SK-N-SH (cell line): Measurements from ENCODE around the gene KCNG3. TPM values are rescaled to one million over a fixed set of nuclear protein-coding genes. Genes with fewer than 3 reads are reported as not detected.

Experiments used
- CTCF ChIA-PET: fragments of 300-600, 350-600 bp; formaldehyde crosslinking; extraction: SDS; loops from one replicate; lab custom pipeline; 2021; lab: Yijun Ruan, JAX
- POLR2A ChIA-PET: fragments of 350-600 bp; sonication (Branson Sonifier 250); formaldehyde crosslinking; extraction: SDS; loops from one replicate; lab custom pipeline; 2020; ENCODE audit warnings: antibody characterized with exemption, inconsistent platforms; lab: Yijun Ruan, JAX
- DNase-seq: peaks from one replicate; pipeline ENCODE4 v3.0.0; 2012
- H2AFZ ChIP-seq: fragments of 200-600 bp; sonication (generic); 2 replicates; pipeline ENCODE4 v1.8.1; 2016; ENCODE audit warnings: antibody characterized with exemption, mild to moderate bottlenecking, low read depth
- H3F3A ChIP-seq: fragments of 200-600 bp; sonication (generic); replicated peaks from 2 replicates; pipeline ENCODE3; 2016; ENCODE audit warnings: antibody characterized with exemption, mild to moderate bottlenecking; ENCODE audit not compliant: insufficient read depth
- H3K27ac ChIP-seq, 2 experiments: fragments of 200-500 bp in 1 of 2; fragments of 200-600 bp in 1 of 2; sonication (Bioruptor generic) in 1 of 2; sonication (generic), shearing (Covaris generic) in 1 of 2; 2 replicates each; pipeline versions ENCODE4 v1.5.1 to v1.6.1; 2014 to 2016; ENCODE audit warnings: low read depth in 2 of 2, inconsistent platforms in 1 of 2, low read length in 1 of 2, mild to moderate bottlenecking in 1 of 2, mixed read lengths in 1 of 2
- H3K27me3 ChIP-seq: fragments of 200-600 bp; sonication (generic), shearing (Covaris generic); 2 replicates; pipeline ENCODE4 v1.6.1; 2016; ENCODE audit warnings: mixed run types; ENCODE audit not compliant: insufficient read depth
- H3K36me3 ChIP-seq, 2 experiments: fragments of 200-500 bp in 1 of 2; fragments of 200-600 bp in 1 of 2; sonication (Bioruptor generic) in 1 of 2; sonication (generic) in 1 of 2; replicated peaks in 1 of 2; 2 replicates each; pipeline versions ENCODE3 to v1.5.1; 2014 to 2016; ENCODE audit warnings: low read length in 1 of 2, mild to moderate bottlenecking in 1 of 2; ENCODE audit not compliant: insufficient read depth in 2 of 2, control insufficient read depth in 1 of 2
- H3K4me1 ChIP-seq, 2 experiments: fragments of 200-500 bp in 1 of 2; fragments of 200-600 bp in 1 of 2; sonication (Bioruptor generic) in 1 of 2; sonication (generic), shearing (Covaris generic) in 1 of 2; 2 replicates each; pipeline versions ENCODE4 v1.5.1 to v1.6.1; 2014 to 2016; ENCODE audit warnings: low read depth in 1 of 2, low read length in 1 of 2, mixed run types in 1 of 2; ENCODE audit not compliant: insufficient read depth in 2 of 2, control insufficient read depth in 1 of 2
- H3K4me2 ChIP-seq: fragments of 200-600 bp; sonication (generic), shearing (Covaris generic); 2 replicates; pipeline ENCODE4 v1.6.1; 2017; ENCODE audit warnings: mixed run types
- H3K4me3 ChIP-seq, 2 experiments: fragments of 200-500 bp in 1 of 2; fragments of 200-600 bp in 1 of 2; sonication (Bioruptor generic) in 1 of 2; sonication (generic), shearing (Covaris generic) in 1 of 2; 2 replicates each; pipeline versions ENCODE4 v1.5.1 to v1.8.1; 2014 to 2016; ENCODE audit warnings: low read depth in 2 of 2, inconsistent platforms in 1 of 2, low read length in 1 of 2, mild to moderate bottlenecking in 1 of 2, mixed read lengths in 1 of 2, moderate library complexity in 1 of 2
- H3K79me2 ChIP-seq: fragments of 200-600 bp; sonication (generic); 2 replicates; pipeline ENCODE4 v1.8.1; 2017; ENCODE audit warnings: mild to moderate bottlenecking; ENCODE audit not compliant: insufficient read depth
- H3K9ac ChIP-seq: fragments of 200-600 bp; sonication (generic); 2 replicates; pipeline ENCODE4 v1.6.1; 2017; ENCODE audit warnings: mixed run types
- H3K9me2 ChIP-seq: fragments of 200-600 bp; sonication (generic); 2 replicates; pipeline ENCODE4 v1.6.1; 2017; ENCODE audit warnings: mixed run types
- H3K9me3 ChIP-seq: fragments of 200-600 bp; sonication (generic); 2 replicates; pipeline ENCODE4 v1.6.1; 2017; ENCODE audit warnings: mixed run types, mild to moderate bottlenecking, moderate library complexity
- H4K20me1 ChIP-seq: fragments of 200-600 bp; sonication (generic); 2 replicates; pipeline ENCODE4 v1.6.1; 2017; ENCODE audit warnings: mild to moderate bottlenecking, mixed run types; ENCODE audit not compliant: insufficient read depth
- EP300 ChIP-seq, 2 experiments: IDR thresholded peaks; 2 replicates each; pipeline versions ENCODE4 v1.4.0 to v1.6.1; 2012; ENCODE audit warnings: borderline replicate concordance in 1 of 2, low read depth in 1 of 2, low read length in 1 of 2
- EZH2phosphoT487 ChIP-seq: fragments of 200-600 bp; sonication (generic); IDR thresholded peaks from 2 replicates; pipeline ENCODE4 v1.6.1; 2017; ENCODE audit warnings: low read depth, mixed run types, mild to moderate bottlenecking, antibody characterized with exemption, moderate library complexity, borderline replicate concordance
- FOXJ3 ChIP-seq: sonication (generic); formaldehyde crosslinking; IDR thresholded peaks from 2 replicates; pipeline ENCODE4 v1.5.1; 2020; ENCODE audit warnings: mild to moderate bottlenecking, missing genetic modification reagents
- FOXM1 ChIP-seq: IDR thresholded peaks from 2 replicates; pipeline ENCODE4 v1.4.0; 2012; ENCODE audit warnings: low read depth, mild to moderate bottlenecking
- JUND ChIP-seq: IDR thresholded peaks from 2 replicates; pipeline ENCODE4 v1.4.0; 2012
- MEF2A ChIP-seq: IDR thresholded peaks from 2 replicates; pipeline ENCODE4 v1.4.0; 2012; ENCODE audit warnings: low read depth, borderline replicate concordance
- RCOR1 ChIP-seq: fragments of 150-350 bp; IDR thresholded peaks from 2 replicates; pipeline ENCODE4 v1.6.1; 2017; ENCODE audit warnings: antibody characterized with exemption, low read length
- RFX5 ChIP-seq: IDR thresholded peaks from 2 replicates; pipeline ENCODE4 v1.6.1; 2012; ENCODE audit warnings: mild to moderate bottlenecking, improper control_type of control experiment, low read length
- RXRA ChIP-seq: IDR thresholded peaks from 2 replicates; pipeline ENCODE4 v1.4.0; 2012; ENCODE audit warnings: low read depth, mild to moderate bottlenecking, borderline replicate concordance
- SIN3A ChIP-seq: IDR thresholded peaks from 2 replicates; pipeline ENCODE4 v1.6.1; 2012; ENCODE audit warnings: low read depth, mild to moderate bottlenecking, low read length, moderate library complexity, borderline replicate concordance
- TCF12 ChIP-seq: IDR thresholded peaks from 2 replicates; pipeline ENCODE4 v1.4.0; 2012
- WGBS: methylation state at CpG from one replicate; pipeline ENCODE4 v1.1.6; 2017; ENCODE audit warnings: low lambda C conversion rate; 5-methylcytosine and 5-hydroxymethylcytosine counted together
- polyA plus RNA-seq, 3 experiments: library from polyadenylated mRNA; depleted of rRNA; stranded (reverse); fragments of >200 nt; gene quantifications; 2 replicates each; pipeline ENCODE4 v1.2.3, GENCODE V29; 2012
- TF ChIP-seq, protein P1 (sequence below): fragments of 200-600 bp; sonication (generic); IDR thresholded peaks from 2 replicates; pipeline ENCODE4 v1.6.1; 2017; ENCODE audit warnings: antibody characterized with exemption, mild to moderate bottlenecking, moderate library complexity
- TF ChIP-seq, protein P2 (sequence below): fragments of 150-350 bp; IDR thresholded peaks from 2 replicates; pipeline ENCODE4 v1.6.1; 2017; ENCODE audit warnings: antibody characterized with exemption, low read length, low read depth, borderline replicate concordance
- TF ChIP-seq, protein P3 (sequence below): fragments of 150-350 bp; IDR thresholded peaks from 2 replicates; pipeline ENCODE4 v1.6.1; 2016; ENCODE audit warnings: mild to moderate bottlenecking, low read depth, low read length

Gene KCNG3
- polyA plus RNA-seq, 1 of the 3 experiments (the other 2 are of a cell fraction) = 0.03 TPM

DNA sequence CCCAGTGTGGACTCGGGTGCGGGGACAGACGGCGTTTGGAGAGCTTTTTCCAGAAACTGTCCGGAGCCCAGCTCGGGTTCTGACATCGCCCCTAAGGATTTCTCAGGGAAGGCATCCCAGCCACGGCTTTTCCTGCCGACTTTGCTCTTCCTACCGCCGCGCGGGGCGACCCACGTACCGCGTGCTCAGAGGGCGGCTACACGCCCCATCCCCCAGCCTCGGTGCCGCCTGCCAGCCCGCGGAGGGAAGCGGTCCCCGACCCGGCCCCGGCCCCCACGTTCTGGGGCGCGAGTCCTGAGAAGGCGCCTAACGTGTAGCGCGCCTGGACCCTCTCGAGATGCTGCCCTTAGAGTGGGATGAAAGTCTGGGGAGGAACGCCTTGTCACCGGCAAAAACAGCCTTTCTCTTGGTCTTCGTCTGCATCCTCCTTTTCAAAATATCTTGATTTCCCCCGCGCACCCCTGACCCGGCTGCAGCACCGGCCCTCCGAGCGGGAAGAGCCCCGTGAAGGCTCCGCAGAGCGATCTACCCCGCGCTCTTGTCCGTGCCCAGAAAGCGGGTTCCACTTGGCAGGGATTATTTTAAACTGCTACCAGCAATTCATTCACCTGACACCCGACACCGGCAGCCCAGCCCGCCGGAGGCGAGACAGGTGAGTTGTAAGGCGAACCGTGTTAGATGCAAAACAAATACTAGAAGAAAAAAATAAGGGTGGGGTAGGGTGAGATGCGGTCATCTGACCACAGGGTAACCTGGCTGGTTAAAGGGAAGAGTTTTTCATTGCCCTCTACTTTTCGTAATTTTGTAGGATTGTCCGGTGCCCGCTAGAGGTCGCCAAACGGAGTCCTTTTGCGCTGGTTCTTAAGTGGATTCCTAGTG lies 812 bp upstream of the KCNG3 start (continued):
- TF ChIP-seq FOXJ3 (no peak), TCF12 (no peak), SIN3A (peak; percentile 79; the same call in 1 of the 2 replicates), EP300 (IDR thresholded peaks at IDR 0.05; ENCODE audit: borderline replicate concordance in 1 of 2, low read depth in 1 of 2, low read length in 1 of 2) (0 out of 4 replicates have a peak, but pooled peaks of 1 of the 2 experiments have one; percentile 24)
- TF ChIP-seq, protein P1, sequence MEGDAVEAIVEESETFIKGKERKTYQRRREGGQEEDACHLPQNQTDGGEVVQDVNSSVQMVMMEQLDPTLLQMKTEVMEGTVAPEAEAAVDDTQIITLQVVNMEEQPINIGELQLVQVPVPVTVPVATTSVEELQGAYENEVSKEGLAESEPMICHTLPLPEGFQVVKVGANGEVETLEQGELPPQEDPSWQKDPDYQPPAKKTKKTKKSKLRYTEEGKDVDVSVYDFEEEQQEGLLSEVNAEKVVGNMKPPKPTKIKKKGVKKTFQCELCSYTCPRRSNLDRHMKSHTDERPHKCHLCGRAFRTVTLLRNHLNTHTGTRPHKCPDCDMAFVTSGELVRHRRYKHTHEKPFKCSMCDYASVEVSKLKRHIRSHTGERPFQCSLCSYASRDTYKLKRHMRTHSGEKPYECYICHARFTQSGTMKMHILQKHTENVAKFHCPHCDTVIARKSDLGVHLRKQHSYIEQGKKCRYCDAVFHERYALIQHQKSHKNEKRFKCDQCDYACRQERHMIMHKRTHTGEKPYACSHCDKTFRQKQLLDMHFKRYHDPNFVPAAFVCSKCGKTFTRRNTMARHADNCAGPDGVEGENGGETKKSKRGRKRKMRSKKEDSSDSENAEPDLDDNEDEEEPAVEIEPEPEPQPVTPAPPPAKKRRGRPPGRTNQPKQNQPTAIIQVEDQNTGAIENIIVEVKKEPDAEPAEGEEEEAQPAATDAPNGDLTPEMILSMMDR = peak; percentile 99
- TF ChIP-seq, all 33 proteins: peak for 8

DNA sequence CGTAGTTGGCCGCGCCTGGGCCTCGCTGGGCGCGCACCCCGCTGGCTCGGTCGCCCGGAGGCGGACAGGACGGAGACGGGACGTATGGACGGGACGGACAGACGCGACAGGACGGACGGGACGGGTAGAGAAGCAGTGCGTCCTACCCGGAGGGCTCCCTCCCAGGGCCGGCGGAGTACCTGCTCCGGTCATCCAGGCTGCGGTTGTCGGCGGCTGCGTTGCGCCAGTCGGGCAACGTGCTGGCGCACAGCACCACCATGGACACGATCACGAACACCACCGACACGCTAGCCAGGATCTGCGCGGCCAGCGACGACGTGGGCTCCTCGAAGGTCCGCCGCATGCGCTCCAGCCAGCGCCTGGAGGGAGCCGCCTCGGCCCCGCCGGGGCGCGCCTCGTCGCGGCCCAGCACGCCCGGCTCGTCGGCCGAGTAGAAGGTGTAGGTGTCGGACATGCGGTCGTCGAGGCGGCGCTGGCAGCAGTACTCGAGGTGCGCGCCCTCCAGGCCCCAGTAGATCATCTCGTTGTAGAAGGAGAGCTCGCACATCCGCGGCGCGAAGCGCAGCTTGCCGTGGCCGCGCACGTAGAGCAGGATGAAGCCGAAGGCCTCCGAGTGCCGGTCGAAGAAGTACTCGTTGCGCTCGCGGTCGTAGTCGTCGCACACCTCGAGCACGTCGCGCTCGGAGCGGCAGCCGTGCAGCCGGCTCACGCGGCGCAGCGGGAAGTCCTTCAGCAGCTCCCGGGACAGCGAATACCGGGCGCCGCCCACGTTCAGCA lies 903 bp downstream of the KCNG3 start:
- peak; percentile 42 for DNase-seq

More for the DNA sequence above, 903 bp downstream of the KCNG3 start:
- no peaks in the 10 kb centered on the region for H3K79me2 ChIP-seq
- no peaks in the 10 kb centered on the region for H3K9me2 ChIP-seq
- H3K4me2 ChIP-seq = no peak overlapping the region
- H3K9ac ChIP-seq = no peak overlapping the region
- H3F3A ChIP-seq = no peaks in the 10 kb centered on the region
- 87% methylated on average over 65 of the region's 111 CpGs for WGBS
- POLR2A ChIA-PET = interaction anchor here (0.6 to 1.2 kb wide), 4 partner anchors 166 to 318 kb away, joined by 3 read pairs; no protein-coding TSS in a partner anchor
- no peaks in the 10 kb centered on the region for H3K9me3 ChIP-seq
- CTCF ChIA-PET = interaction anchor here (0.9 to 10.4 kb wide), 10 partner anchors 12 to 318 kb away, joined by 3 to 107 read pairs (median 3); no protein-coding TSS in a partner anchor
- H4K20me1 ChIP-seq = no peaks in the 10 kb centered on the region
- no peak overlapping the region for H2AFZ ChIP-seq
- peak overlapping the region in 1 of 2 experiments; percentile 75; a peak in 2 of 4 replicates for H3K4me3 ChIP-seq
- no peaks in the 10 kb centered on the region; the same call in 1 of the 2 replicates for H3K27me3 ChIP-seq
- TF ChIP-seq FOXM1 = no peak
- TF ChIP-seq, protein P2, sequence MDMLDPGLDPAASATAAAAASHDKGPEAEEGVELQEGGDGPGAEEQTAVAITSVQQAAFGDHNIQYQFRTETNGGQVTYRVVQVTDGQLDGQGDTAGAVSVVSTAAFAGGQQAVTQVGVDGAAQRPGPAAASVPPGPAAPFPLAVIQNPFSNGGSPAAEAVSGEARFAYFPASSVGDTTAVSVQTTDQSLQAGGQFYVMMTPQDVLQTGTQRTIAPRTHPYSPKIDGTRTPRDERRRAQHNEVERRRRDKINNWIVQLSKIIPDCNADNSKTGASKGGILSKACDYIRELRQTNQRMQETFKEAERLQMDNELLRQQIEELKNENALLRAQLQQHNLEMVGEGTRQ = no peak
- TF ChIP-seq, protein P1 = no peak
- no peak for TF ChIP-seq EZH2phosphoT487
- no peak for TF ChIP-seq RXRA
- TF ChIP-seq MEF2A = no peak
- no peak for TF ChIP-seq RFX5
- no peak for TF ChIP-seq RCOR1
- TF ChIP-seq, protein P3, sequence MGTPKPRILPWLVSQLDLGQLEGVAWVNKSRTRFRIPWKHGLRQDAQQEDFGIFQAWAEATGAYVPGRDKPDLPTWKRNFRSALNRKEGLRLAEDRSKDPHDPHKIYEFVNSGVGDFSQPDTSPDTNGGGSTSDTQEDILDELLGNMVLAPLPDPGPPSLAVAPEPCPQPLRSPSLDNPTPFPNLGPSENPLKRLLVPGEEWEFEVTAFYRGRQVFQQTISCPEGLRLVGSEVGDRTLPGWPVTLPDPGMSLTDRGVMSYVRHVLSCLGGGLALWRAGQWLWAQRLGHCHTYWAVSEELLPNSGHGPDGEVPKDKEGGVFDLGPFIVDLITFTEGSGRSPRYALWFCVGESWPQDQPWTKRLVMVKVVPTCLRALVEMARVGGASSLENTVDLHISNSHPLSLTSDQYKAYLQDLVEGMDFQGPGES = no peak
- no peak for TF ChIP-seq JUND
- no peak overlapping the region for H3K27ac ChIP-seq
- H3K36me3 ChIP-seq = no peaks in the 10 kb centered on the region
- H3K4me1 ChIP-seq = peaks cover 0 to 16% of the 10 kb centered on the region in 2 experiments; a peak in 2 of 4 replicates
